Measurements from ENCODE around the gene TBX18.

TBX18 gene

DNA sequence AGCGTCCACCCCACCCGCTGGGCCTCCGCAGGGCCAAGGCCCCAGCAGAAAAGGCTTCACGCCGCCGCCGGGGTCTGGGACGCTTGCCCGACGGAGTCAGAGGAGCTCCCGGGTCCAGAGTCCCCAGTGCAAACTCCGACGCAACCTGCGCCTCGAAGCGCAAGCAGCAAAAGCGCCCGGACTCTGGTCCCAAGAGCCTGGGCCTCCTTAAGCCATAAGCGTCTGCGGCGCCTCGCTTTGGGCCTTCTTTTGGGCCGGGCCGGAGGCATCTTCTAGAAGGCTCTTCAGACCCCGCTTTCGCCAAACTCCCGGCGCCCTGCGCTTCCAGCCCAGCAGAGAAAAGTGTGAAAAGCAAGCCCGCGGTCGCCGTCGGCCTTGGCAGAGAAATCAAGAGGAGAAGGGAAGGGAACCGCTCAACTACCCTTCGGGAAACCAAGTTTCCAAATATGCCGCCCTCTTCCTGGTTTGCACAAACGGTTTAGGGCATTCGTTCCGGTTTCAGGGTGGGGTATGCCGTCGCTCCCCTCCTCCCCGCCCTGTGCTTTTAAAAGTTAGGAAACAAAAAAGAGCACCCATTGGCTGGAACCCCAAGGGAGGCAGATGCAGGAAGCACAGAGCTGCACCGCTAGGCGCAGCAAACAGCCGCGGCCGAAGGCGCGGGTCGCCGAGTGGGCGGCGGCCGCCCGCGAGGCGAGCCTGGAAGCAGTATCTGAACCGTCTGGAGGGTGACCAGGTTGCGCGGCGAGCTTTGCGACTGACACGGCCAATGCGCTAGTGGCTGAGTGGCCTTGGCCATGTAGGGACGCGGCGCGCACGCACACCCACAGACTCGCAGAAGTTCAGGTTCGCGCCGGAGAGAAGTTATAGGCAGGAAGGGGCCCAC, 1.2 kb downstream of the TBX18 start:
- TF ChIP-seq, protein P1, sequence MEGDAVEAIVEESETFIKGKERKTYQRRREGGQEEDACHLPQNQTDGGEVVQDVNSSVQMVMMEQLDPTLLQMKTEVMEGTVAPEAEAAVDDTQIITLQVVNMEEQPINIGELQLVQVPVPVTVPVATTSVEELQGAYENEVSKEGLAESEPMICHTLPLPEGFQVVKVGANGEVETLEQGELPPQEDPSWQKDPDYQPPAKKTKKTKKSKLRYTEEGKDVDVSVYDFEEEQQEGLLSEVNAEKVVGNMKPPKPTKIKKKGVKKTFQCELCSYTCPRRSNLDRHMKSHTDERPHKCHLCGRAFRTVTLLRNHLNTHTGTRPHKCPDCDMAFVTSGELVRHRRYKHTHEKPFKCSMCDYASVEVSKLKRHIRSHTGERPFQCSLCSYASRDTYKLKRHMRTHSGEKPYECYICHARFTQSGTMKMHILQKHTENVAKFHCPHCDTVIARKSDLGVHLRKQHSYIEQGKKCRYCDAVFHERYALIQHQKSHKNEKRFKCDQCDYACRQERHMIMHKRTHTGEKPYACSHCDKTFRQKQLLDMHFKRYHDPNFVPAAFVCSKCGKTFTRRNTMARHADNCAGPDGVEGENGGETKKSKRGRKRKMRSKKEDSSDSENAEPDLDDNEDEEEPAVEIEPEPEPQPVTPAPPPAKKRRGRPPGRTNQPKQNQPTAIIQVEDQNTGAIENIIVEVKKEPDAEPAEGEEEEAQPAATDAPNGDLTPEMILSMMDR (IDR thresholded peaks at IDR 0.05; ENCODE audit: low read depth, low read length, missing control alignments): no peak
- DNase-seq (ENCODE audit: low read depth): no peak

DNA sequence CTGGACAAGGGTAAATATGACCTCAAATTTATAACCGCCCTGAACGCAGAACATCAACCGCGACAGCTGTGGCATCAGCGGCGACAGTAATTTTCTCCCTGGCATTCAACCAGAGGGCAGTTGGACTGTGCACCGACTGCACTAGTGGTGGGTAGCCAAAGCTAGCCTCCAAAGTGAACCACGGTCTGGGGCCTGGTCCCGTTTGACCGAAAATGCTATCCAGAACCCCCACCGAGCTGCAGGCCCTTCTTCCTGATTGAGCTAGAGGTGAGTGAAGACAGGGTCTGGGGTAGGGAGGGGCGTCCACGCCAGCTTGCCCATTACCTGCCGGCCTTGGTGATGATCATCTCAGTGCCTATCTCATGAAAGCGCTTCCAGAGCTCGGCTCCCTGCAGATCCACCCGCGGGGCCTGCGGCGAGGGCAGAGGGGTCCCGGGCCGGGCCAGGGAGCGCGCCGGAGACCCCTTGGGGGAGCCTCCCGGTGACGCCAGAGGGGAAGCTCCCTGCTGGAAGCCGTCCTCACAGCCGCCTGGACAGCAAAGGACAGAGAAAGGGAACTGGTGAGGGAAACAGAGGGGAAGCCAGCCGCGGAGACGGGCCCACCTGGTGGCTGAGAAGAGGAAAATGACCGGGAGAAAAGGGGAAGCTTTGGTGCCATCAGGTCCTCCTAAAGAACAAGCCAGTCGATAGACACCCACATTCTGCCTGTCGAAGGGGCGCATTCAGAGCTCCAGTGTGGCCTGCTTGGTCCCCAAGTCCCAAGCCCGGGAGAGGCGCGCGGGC, 2.0 kb downstream of the TBX18 start:
- no peak overlapping the region for H3K4me3 ChIP-seq (ENCODE audit: low read depth, low read length)
- TF ChIP-seq, protein P1 (IDR thresholded peaks at IDR 0.05; ENCODE audit: low read depth, low read length, missing control alignments): no peak
- DNase-seq (ENCODE audit: low read depth): no peak

More for the DNA sequence above, 1.2 kb downstream of the TBX18 start:
- H3K4me3 ChIP-seq (ENCODE audit: low read depth, low read length): no peak overlapping the region

DNA sequence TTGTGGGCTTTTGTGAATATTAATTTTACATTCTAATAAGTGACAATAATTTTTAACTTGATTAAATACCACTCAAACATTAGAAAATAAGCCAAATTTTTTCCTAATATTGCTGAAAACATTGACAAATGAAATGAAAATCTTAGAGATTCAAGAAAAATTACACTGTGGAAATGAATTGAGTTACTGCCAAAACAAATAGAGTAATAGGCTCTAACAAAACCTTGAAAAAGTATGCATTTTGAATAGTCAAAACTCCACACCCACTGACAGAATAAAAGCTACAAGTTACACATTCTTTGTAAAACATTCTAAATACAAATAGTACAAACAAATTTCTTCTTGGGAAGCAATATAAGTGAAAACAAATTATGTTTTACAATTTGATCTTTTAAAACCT, 5.9 kb downstream of the TBX18 start:
- no peak for DNase-seq (ENCODE audit: low read depth)
- TF ChIP-seq, protein P1 (IDR thresholded peaks at IDR 0.05; ENCODE audit: low read depth, low read length, missing control alignments): no peak
- no peak overlapping the region for H3K4me3 ChIP-seq (ENCODE audit: low read depth, low read length)

DNA sequence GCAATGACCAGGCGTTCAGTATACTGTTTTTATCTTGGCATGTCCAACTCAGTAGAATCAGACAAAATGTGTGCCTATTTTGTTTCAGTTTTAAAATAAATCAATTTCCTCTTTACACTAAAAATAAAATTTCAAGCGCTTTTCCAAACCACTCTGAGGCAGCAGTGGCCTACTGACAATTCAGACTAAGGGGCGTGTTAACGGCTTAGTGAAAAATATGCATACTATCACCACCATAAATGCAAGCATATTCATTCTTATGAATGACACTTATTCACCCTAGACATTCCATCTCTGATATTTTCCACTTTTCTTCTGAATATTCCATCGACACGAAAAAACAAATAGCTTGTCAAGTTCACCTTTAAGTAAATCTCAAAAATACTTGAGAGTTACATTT, 7.5 kb downstream of the TBX18 start:
- H3K4me3 ChIP-seq (ENCODE audit: low read depth, low read length): no peak overlapping the region
- no peak for DNase-seq (ENCODE audit: low read depth)
- TF ChIP-seq, protein P1 (IDR thresholded peaks at IDR 0.05; ENCODE audit: low read depth, low read length, missing control alignments): no peak

DNA sequence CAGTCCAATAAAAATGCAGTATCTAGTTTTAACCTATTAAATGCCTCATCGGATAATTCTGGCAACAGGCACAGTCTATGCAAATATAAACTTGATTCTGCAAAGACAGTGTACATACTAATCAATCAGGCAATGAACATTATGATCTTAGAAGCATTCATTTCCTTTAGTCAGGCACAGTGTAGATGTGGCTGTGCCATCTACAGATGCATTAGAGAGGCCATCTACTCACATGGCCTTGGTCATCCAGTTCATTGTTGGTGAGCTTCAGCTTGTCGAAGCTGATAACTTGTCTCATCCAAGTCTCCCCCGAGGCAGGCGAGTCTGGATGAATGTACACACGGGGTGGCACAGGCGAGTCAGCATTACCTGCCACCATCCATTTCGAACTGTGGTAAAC, 7.9 kb downstream of the TBX18 start:
- no peak for DNase-seq (ENCODE audit: low read depth)
- TF ChIP-seq, protein P1 (IDR thresholded peaks at IDR 0.05; ENCODE audit: low read depth, low read length, missing control alignments): no peak
- H3K4me3 ChIP-seq (ENCODE audit: low read depth, low read length): no peak overlapping the region

DNA sequence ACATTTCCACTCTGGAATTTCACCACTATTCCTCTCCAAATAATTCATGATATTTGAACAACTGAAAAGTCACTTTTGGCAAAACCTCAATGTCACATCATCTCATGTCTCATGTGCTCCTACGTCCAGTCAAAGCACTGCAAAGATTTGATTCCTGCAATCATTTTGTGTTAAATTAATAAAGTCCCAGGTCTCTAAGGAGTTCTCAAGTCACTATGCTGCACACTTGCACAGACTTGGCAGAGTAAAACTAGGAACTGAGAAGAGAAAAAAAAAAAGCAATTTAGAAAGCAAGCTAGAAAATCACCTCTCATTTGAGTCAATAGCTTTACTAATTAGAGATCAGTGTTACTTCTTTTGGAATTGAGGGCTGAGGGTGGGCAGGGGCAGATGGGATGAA, 11.2 kb downstream of the TBX18 start:
- no peak overlapping the region for H3K4me3 ChIP-seq (ENCODE audit: low read depth, low read length)
- TF ChIP-seq, protein P1 (IDR thresholded peaks at IDR 0.05; ENCODE audit: low read depth, low read length, missing control alignments): no peak
- DNase-seq (ENCODE audit: low read depth): no peak
